ENCODE results near the gene EEF2KMT. TPM values are rescaled to one million over a fixed set of nuclear protein-coding genes. Genes with fewer than 3 reads are reported as not detected.

Gene EEF2KMT
- total and polyA plus RNA-seq, 9 of the 15 experiments (the other 6 are each of a cell fraction or from before 2014, with no cell fraction given), result 4.2 to 22.7 (median 12.8) TPM

- 0 out of 2 replicates have a peak, but pooled peaks have one; percentile 81 for TF ChIP-seq RREB1 (CRISPR knock-in tag; IDR thresholded peaks at IDR 0.05)
- no peak for TF ChIP-seq ZNF24 (IDR thresholded peaks at IDR 0.05)
- 0 out of 2 replicates have a peak, but pooled peaks have one; percentile 25 for TF ChIP-seq GABPA (tag; conservative IDR thresholded peaks at IDR 0.05; ENCODE audit: low read depth)
- peak; percentile 97 for TF ChIP-seq NKRF (IDR thresholded peaks at IDR 0.05; ENCODE audit: borderline replicate concordance)
- TF ChIP-seq POLR2AphosphoS5 (IDR thresholded peaks at IDR 0.05; ENCODE audit: control insufficient read depth, insufficient read depth, low read depth, low read length), result peak; percentile 72; the same call in 1 of the 2 replicates
- TF ChIP-seq SRSF7 (optimal IDR thresholded peaks at IDR 0.05; ENCODE audit: low read depth, low read length), result no peak
- peak; percentile 59 for TF ChIP-seq DEAF1 (CRISPR knock-in tag; IDR thresholded peaks at IDR 0.05)
- TF ChIP-seq ATF6 (CRISPR knock-in tag; IDR thresholded peaks at IDR 0.05), result no peak
- TF ChIP-seq E2F1 (CRISPR knock-in tag; IDR thresholded peaks at IDR 0.05), result no peak
- peak; percentile 95 for TF ChIP-seq KDM5B (IDR thresholded peaks at IDR 0.05; ENCODE audit: insufficient replicate concordance, low read depth, low read length)
- peak; percentile 36; the same call in 1 of the 2 replicates for TF ChIP-seq PHF21A (IDR thresholded peaks at IDR 0.05; ENCODE audit: borderline replicate concordance, low read depth)
- no peak for TF ChIP-seq XRCC4 (IDR thresholded peaks at IDR 0.05; ENCODE audit: extremely low read depth, insufficient read depth, insufficient read length)
- TF ChIP-seq MCM5 (IDR thresholded peaks at IDR 0.05; ENCODE audit: low read depth), result no peak
- TF ChIP-seq CBFA2T2 (conservative IDR thresholded peaks at IDR 0.05), result peak; percentile 95
These were observed 25.8 kb downstream of the EEF2KMT start, which contains the start of gene ALG1 (continued) for GRCh38 chr16:5071681-5072333.

All from K562 (cell line).